ENCODE results near the gene ZBTB11.

GRCh38 chr3:101665851-101666250 lies 11.1 kb downstream of the ZBTB11 start:
- TF ChIP-seq CTCF (conservative IDR thresholded peaks at IDR 0.05; ENCODE audit: low read depth, low read length) (no peak), EZH2 (IDR thresholded peaks at IDR 0.05; ENCODE audit: borderline replicate concordance, low read depth, low read length, poor library complexity, severe bottlenecking) (no peak)

Data from A673 (cell line).